A673 (cell line): Measurements from ENCODE around the gene RERE.

Experiments
- CTCF ChIP-seq: fragments of 300-800, 200-600 bp; sonication (generic); conservative IDR thresholded peaks from 2 replicates; pipeline ENCODE4 v1.5.1; 2017; ENCODE audit warnings: low read depth, mild to moderate bottlenecking, antibody characterized with exemption, low read length, moderate library complexity, mixed read lengths
- EZH2 ChIP-seq: fragments of 200-600 bp; sonication (generic); IDR thresholded peaks from 2 replicates; pipeline ENCODE4 v1.6.1; 2017; ENCODE audit warnings: borderline replicate concordance, low read depth, mild to moderate bottlenecking, mixed read lengths, antibody characterized with exemption, low read length; ENCODE audit not compliant: poor library complexity, severe bottlenecking

GRCh38 chr1:8547791-8548190 is 269.6 kb downstream of the RERE start:
- TF ChIP-seq CTCF (no peak), EZH2 (no peak)
